Epithelial cell of proximal tubule (primary cell): ENCODE measurements around the gene NUDT8. TPM values are rescaled to one million over a fixed set of nuclear protein-coding genes. Genes with fewer than 3 reads are reported as not detected.

Source experiments
- DNase-seq: peaks from one replicate; pipeline ENCODE4 v3.0.0-alpha.2; 2011; ENCODE audit warnings: low read depth
- H3K4me3 ChIP-seq: 2 replicates; pipeline ENCODE4 v1.5.1; 2011; ENCODE audit warnings: low read depth, mild to moderate bottlenecking, low read length
- CTCF ChIP-seq: conservative IDR thresholded peaks from 2 replicates; pipeline ENCODE4 v1.5.1; 2012; ENCODE audit warnings: low read depth, mild to moderate bottlenecking, low read length
- total RNA-seq: library from RNA; depleted of rRNA; stranded (reverse); fragments of >200 nt; gene quantifications from 2 replicates; pipeline ENCODE4 v1.2.3, GENCODE V29; 2015

Gene NUDT8
- total RNA-seq, 1 donor from 2014 or later, result 29.3 TPM

GRCh38 chr11:67648796-67649613 is 19.3 kb upstream of the NUDT8 start:
- TF ChIP-seq CTCF, result no peak
- no peak for DNase-seq
- H3K4me3 ChIP-seq, result no peak overlapping the region

- no peak for DNase-seq
- TF ChIP-seq CTCF, result peak; percentile 45
- H3K4me3 ChIP-seq, result no peak overlapping the region
Measured at GRCh38 chr11:67648140-67648795, 18.5 kb upstream of the NUDT8 start.

- no peak for DNase-seq
- H3K4me3 ChIP-seq, result no peak overlapping the region
- no peak for TF ChIP-seq CTCF
Measured at GRCh38 chr11:67647471-67647870, 17.7 kb upstream of the NUDT8 start.

GRCh38 chr11:67646535-67647336 is 17.0 kb upstream of the NUDT8 start:
- no peak overlapping the region for H3K4me3 ChIP-seq
- no peak for TF ChIP-seq CTCF
- DNase-seq, result no peak

GRCh38 chr11:67645521-67646461 is 16.1 kb upstream of the NUDT8 start:
- no peak overlapping the region for H3K4me3 ChIP-seq
- no peak for TF ChIP-seq CTCF
- no peak for DNase-seq
